ENCODE results near the gene KRR1. TPM values are rescaled to one million over a fixed set of nuclear protein-coding genes. Genes with fewer than 3 reads are reported as not detected.
"Not testable (repeated sequence)": the region's sequence is repeated elsewhere in the genome, so short reads cannot be mapped to it uniquely, and the experiment has no call there.

Gene KRR1
- total RNA-seq, 2 donors from 2014 or later, result 98.0 to 123 TPM

- ATAC-seq (peak; percentile 60), DNase-seq (no peak)
- Mint-ChIP-seq H3K27ac (no peak overlapping the region), H3K36me3 (ENCODE audit: low read depth) (peaks cover 4% of the 10 kb centered on the region), H3K4me1 (peaks cover 21% of the 10 kb centered on the region), H3K27me3 (no peaks in the 10 kb centered on the region), H3K4me3 (peak overlapping the region; percentile 19)
- H3K9me3 ChIP-seq (ENCODE audit: control insufficient read depth, low read length, poor library complexity, severe bottlenecking), result no peaks in the 10 kb centered on the region
Observed at GRCh38 chr12:75505706-75506312, 5.6 kb downstream of the KRR1 start.

GRCh38 chr12:75503866-75504265 lies 7.5 kb downstream of the KRR1 start:
- Mint-ChIP-seq H3K27me3 (no peaks in the 10 kb centered on the region), H3K27ac (no peak overlapping the region), H3K4me1 (peaks cover 10% of the 10 kb centered on the region), H3K36me3 (ENCODE audit: low read depth) (peaks cover 4% of the 10 kb centered on the region), H3K4me3 (no peak overlapping the region)
- ATAC-seq (no peak), DNase-seq (no peak)
- H3K9me3 ChIP-seq (ENCODE audit: control insufficient read depth, low read length, poor library complexity, severe bottlenecking), result no peaks in the 10 kb centered on the region

- Mint-ChIP-seq H3K27ac (no peak overlapping the region), H3K27me3 (no peaks in the 10 kb centered on the region), H3K4me3 (no peak overlapping the region), H3K4me1 (peaks cover 9% of the 10 kb centered on the region), H3K36me3 (ENCODE audit: low read depth) (peaks cover 6% of the 10 kb centered on the region)
- DNase-seq (no peak), ATAC-seq (no peak)
- no peaks in the 10 kb centered on the region for H3K9me3 ChIP-seq (ENCODE audit: control insufficient read depth, low read length, poor library complexity, severe bottlenecking)
Observed at GRCh38 chr12:75503459-75503858, 8.0 kb downstream of the KRR1 start.

- DNase-seq (no peak), ATAC-seq (no peak)
- Mint-ChIP-seq H3K4me1 (peaks cover 34% of the 10 kb centered on the region), H3K27me3 (no peaks in the 10 kb centered on the region), H3K4me3 (no peak overlapping the region), H3K36me3 (ENCODE audit: low read depth) (peaks cover 13% of the 10 kb centered on the region), H3K27ac (peak overlapping the region; percentile 49)
- no peaks in the 10 kb centered on the region for H3K9me3 ChIP-seq (ENCODE audit: control insufficient read depth, low read length, poor library complexity, severe bottlenecking)
Observed at GRCh38 chr12:75491169-75491568, 20.2 kb downstream of the KRR1 start.

GRCh38 chr12:75489613-75490210 lies 21.7 kb downstream of the KRR1 start:
- H3K27ac Mint-ChIP-seq, result peak overlapping the region; percentile 93
- H3K4me3 Mint-ChIP-seq, result peak overlapping the region; percentile 62
- peaks cover 41% of the 10 kb centered on the region for H3K4me1 Mint-ChIP-seq
- no peaks in the 10 kb centered on the region for H3K27me3 Mint-ChIP-seq
- no peaks in the 10 kb centered on the region for H3K9me3 ChIP-seq (ENCODE audit: control insufficient read depth, low read length, poor library complexity, severe bottlenecking)
- DNase-seq, result no peak
- H3K36me3 Mint-ChIP-seq (ENCODE audit: low read depth), result peaks cover 19% of the 10 kb centered on the region
- ATAC-seq, result peak; percentile 65

GRCh38 chr12:75489187-75489586 lies 22.2 kb downstream of the KRR1 start:
- ATAC-seq (no peak), DNase-seq (no peak)
- Mint-ChIP-seq H3K27me3 (no peaks in the 10 kb centered on the region), H3K4me1 (peaks cover 45% of the 10 kb centered on the region), H3K4me3 (peak overlapping the region; percentile 62), H3K27ac (peak overlapping the region; percentile 93), H3K36me3 (ENCODE audit: low read depth) (peaks cover 19% of the 10 kb centered on the region)
- no peaks in the 10 kb centered on the region for H3K9me3 ChIP-seq (ENCODE audit: control insufficient read depth, low read length, poor library complexity, severe bottlenecking)

GRCh38 chr12:75488553-75488952 lies 22.9 kb downstream of the KRR1 start:
- Mint-ChIP-seq H3K4me3 (peak overlapping the region; percentile 56), H3K27me3 (no peaks in the 10 kb centered on the region), H3K4me1 (peaks cover 45% of the 10 kb centered on the region), H3K27ac (peak overlapping the region; percentile 93), H3K36me3 (ENCODE audit: low read depth) (peaks cover 19% of the 10 kb centered on the region)
- DNase-seq (no peak), ATAC-seq (peak; percentile 35)
- no peaks in the 10 kb centered on the region for H3K9me3 ChIP-seq (ENCODE audit: control insufficient read depth, low read length, poor library complexity, severe bottlenecking)

GRCh38 chr12:75487308-75487707 lies 24.1 kb downstream of the KRR1 start:
- H3K27me3 Mint-ChIP-seq, result no peaks in the 10 kb centered on the region
- no peaks in the 10 kb centered on the region for H3K9me3 ChIP-seq (ENCODE audit: control insufficient read depth, low read length, poor library complexity, severe bottlenecking)
- no peak for DNase-seq
- peaks cover 52% of the 10 kb centered on the region for H3K4me1 Mint-ChIP-seq
- H3K36me3 Mint-ChIP-seq (ENCODE audit: low read depth), result peaks cover 23% of the 10 kb centered on the region
- ATAC-seq, result no peak
- H3K4me3 Mint-ChIP-seq, result peak overlapping the region; percentile 64
- no peak overlapping the region for H3K27ac Mint-ChIP-seq

GRCh38 chr12:75484450-75484849 lies 27.0 kb downstream of the KRR1 start:
- peak overlapping the region; percentile 77 for H3K4me3 Mint-ChIP-seq
- not testable (repeated sequence) for H3K9me3 ChIP-seq (ENCODE audit: control insufficient read depth, low read length, poor library complexity, severe bottlenecking); ATAC-seq; H3K27me3 Mint-ChIP-seq; DNase-seq
- H3K27ac Mint-ChIP-seq, result peak overlapping the region; percentile 92
- peaks cover 23% of the 10 kb centered on the region for H3K36me3 Mint-ChIP-seq (ENCODE audit: low read depth)
- peaks cover 63% of the 10 kb centered on the region for H3K4me1 Mint-ChIP-seq

- peaks cover 63% of the 10 kb centered on the region for H3K4me1 Mint-ChIP-seq
- H3K4me3 Mint-ChIP-seq, result peak overlapping the region; percentile 77
- peaks cover 18% of the 10 kb centered on the region for H3K36me3 Mint-ChIP-seq (ENCODE audit: low read depth)
- H3K27me3 Mint-ChIP-seq, result no peaks in the 10 kb centered on the region
- ATAC-seq (no peak), DNase-seq (no peak)
- H3K27ac Mint-ChIP-seq, result peak overlapping the region; percentile 92
- no peaks in the 10 kb centered on the region for H3K9me3 ChIP-seq (ENCODE audit: control insufficient read depth, low read length, poor library complexity, severe bottlenecking)
Observed at GRCh38 chr12:75483431-75483830, 28.0 kb downstream of the KRR1 start.

- peaks cover 18% of the 10 kb centered on the region for H3K36me3 Mint-ChIP-seq (ENCODE audit: low read depth)
- DNase-seq (no peak), ATAC-seq (peak; percentile 16)
- H3K4me1 Mint-ChIP-seq, result peaks cover 65% of the 10 kb centered on the region
- H3K27ac Mint-ChIP-seq, result peak overlapping the region; percentile 92
- H3K9me3 ChIP-seq (ENCODE audit: control insufficient read depth, low read length, poor library complexity, severe bottlenecking), result no peaks in the 10 kb centered on the region
- H3K27me3 Mint-ChIP-seq, result no peaks in the 10 kb centered on the region
- peak overlapping the region; percentile 77 for H3K4me3 Mint-ChIP-seq
Observed at GRCh38 chr12:75482646-75483045, 28.8 kb downstream of the KRR1 start.

- Mint-ChIP-seq H3K4me1 (peaks cover 65% of the 10 kb centered on the region), H3K27me3 (no peaks in the 10 kb centered on the region), H3K4me3 (peak overlapping the region; percentile 77), H3K36me3 (ENCODE audit: low read depth) (peaks cover 18% of the 10 kb centered on the region), H3K27ac (peak overlapping the region; percentile 92)
- ATAC-seq (no peak), DNase-seq (no peak)
- no peaks in the 10 kb centered on the region for H3K9me3 ChIP-seq (ENCODE audit: control insufficient read depth, low read length, poor library complexity, severe bottlenecking)
Observed at GRCh38 chr12:75481774-75482173, 29.6 kb downstream of the KRR1 start.

- H3K4me3 Mint-ChIP-seq, result peak overlapping the region; percentile 77
- H3K9me3 ChIP-seq (ENCODE audit: control insufficient read depth, low read length, poor library complexity, severe bottlenecking), result no peaks in the 10 kb centered on the region
- H3K4me1 Mint-ChIP-seq, result peaks cover 61% of the 10 kb centered on the region
- no peak for DNase-seq
- peaks cover 16% of the 10 kb centered on the region for H3K36me3 Mint-ChIP-seq (ENCODE audit: low read depth)
- H3K27ac Mint-ChIP-seq, result peak overlapping the region; percentile 92
- no peaks in the 10 kb centered on the region for H3K27me3 Mint-ChIP-seq
- peak; percentile 9 for ATAC-seq
Observed at GRCh38 chr12:75481013-75481705, 30.2 kb downstream of the KRR1 start.

Data from T-helper 17 cell (primary cell).